Measurements from ENCODE around the gene DTWD2.

The DTWD2 gene

DNA sequence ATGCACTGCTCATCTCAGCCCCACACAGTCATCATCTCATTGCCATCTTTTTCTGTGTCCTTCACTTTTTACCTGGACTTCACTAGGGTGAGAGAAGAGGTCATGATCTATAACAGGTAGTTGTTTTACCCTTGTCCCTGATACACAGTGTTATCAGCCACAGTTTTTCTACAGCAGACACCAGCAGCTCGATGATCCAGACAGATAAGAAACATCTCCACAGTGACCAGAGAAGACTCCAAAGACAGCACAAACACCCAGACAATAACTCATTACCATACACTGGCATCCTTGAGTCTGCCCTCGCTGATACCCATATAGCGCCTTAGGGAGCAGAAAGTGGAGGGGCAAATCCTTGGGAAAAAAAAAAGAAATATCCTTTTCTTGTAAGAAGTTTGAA, 194.1 kb downstream of the DTWD2 start:
- Histone ChIP-seq H3K9ac (ENCODE audit: low read length) (no peak overlapping the region), H3K27me3 (replicated peaks; ENCODE audit: insufficient read depth, low read length) (no peaks in the 10 kb centered on the region), H3K9me3 (replicated peaks; ENCODE audit: insufficient read depth, low read length) (no peaks in the 10 kb centered on the region), H3K4me2 (ENCODE audit: low read depth, low read length) (no peak overlapping the region), H3K79me2 (ENCODE audit: low read length) (no peaks in the 10 kb centered on the region), H3K4me1 (ENCODE audit: low read length) (no peaks in the 10 kb centered on the region), H3F3A (ENCODE audit: insufficient read depth, low read length) (no peaks in the 10 kb centered on the region), H3K27ac (ENCODE audit: low read length) (no peak overlapping the region), H3K36me3 (replicated peaks; ENCODE audit: insufficient read depth, low read length) (no peaks in the 10 kb centered on the region), H3K4me3 (ENCODE audit: low read length) (no peak overlapping the region), H2AFZ (ENCODE audit: low read length) (no peak overlapping the region), H3K9me2 (replicated peaks; ENCODE audit: insufficient read depth, low read length) (no peaks in the 10 kb centered on the region), H4K20me1 (ENCODE audit: insufficient read depth, low read length) (no peaks in the 10 kb centered on the region)
- no peak for TF ChIP-seq EZH2phosphoT487 (IDR thresholded peaks at IDR 0.05; ENCODE audit: low read length)
- DNase-seq, result no peak

DNA sequence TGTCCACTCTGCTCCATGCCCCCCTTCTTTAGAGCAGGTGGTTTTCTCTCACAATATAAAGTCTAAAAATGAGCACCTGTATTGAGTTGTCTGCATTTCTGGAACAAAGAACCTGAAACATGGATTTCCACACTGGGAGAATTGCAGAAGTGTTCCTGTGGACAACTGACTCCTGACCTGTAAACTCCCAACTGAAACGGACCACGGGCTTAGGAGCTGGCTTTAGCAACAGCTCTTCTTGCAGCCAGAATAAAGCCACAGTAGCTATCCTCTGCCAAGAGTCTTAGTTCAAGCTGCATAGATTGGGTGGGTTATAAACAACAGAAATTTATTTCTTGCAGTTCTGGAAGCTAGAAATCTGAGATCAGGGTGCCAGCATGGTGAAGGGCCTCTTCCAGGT, 194.7 kb downstream of the DTWD2 start:
- no peak overlapping the region for H3K9ac ChIP-seq (ENCODE audit: low read length)
- no peak overlapping the region for H3K27ac ChIP-seq (ENCODE audit: low read length)
- H3K4me2 ChIP-seq (ENCODE audit: low read depth, low read length), result no peak overlapping the region
- no peaks in the 10 kb centered on the region for H3K9me2 ChIP-seq (replicated peaks; ENCODE audit: insufficient read depth, low read length)
- no peaks in the 10 kb centered on the region for H3K27me3 ChIP-seq (replicated peaks; ENCODE audit: insufficient read depth, low read length)
- H2AFZ ChIP-seq (ENCODE audit: low read length), result no peak overlapping the region
- TF ChIP-seq EZH2phosphoT487 (IDR thresholded peaks at IDR 0.05; ENCODE audit: low read length) (no peak), EZH2 (optimal IDR thresholded peaks at IDR 0.05; ENCODE audit: low read depth, low read length) (no peak)
- TF ChIP-seq, protein P1, sequence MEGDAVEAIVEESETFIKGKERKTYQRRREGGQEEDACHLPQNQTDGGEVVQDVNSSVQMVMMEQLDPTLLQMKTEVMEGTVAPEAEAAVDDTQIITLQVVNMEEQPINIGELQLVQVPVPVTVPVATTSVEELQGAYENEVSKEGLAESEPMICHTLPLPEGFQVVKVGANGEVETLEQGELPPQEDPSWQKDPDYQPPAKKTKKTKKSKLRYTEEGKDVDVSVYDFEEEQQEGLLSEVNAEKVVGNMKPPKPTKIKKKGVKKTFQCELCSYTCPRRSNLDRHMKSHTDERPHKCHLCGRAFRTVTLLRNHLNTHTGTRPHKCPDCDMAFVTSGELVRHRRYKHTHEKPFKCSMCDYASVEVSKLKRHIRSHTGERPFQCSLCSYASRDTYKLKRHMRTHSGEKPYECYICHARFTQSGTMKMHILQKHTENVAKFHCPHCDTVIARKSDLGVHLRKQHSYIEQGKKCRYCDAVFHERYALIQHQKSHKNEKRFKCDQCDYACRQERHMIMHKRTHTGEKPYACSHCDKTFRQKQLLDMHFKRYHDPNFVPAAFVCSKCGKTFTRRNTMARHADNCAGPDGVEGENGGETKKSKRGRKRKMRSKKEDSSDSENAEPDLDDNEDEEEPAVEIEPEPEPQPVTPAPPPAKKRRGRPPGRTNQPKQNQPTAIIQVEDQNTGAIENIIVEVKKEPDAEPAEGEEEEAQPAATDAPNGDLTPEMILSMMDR (IDR thresholded peaks at IDR 0.05; ENCODE audit: low read length), result no peak
- no peaks in the 10 kb centered on the region for H4K20me1 ChIP-seq (ENCODE audit: insufficient read depth, low read length)
- H3K9me3 ChIP-seq (replicated peaks; ENCODE audit: insufficient read depth, low read length), result no peaks in the 10 kb centered on the region
- H3K4me1 ChIP-seq (ENCODE audit: low read length), result no peaks in the 10 kb centered on the region
- no peaks in the 10 kb centered on the region for H3K79me2 ChIP-seq (ENCODE audit: low read length)
- no peak overlapping the region for H3K4me3 ChIP-seq (ENCODE audit: low read length)
- no peak for DNase-seq
- no peaks in the 10 kb centered on the region for H3F3A ChIP-seq (ENCODE audit: insufficient read depth, low read length)
- H3K36me3 ChIP-seq (replicated peaks; ENCODE audit: insufficient read depth, low read length), result no peaks in the 10 kb centered on the region

DNA sequence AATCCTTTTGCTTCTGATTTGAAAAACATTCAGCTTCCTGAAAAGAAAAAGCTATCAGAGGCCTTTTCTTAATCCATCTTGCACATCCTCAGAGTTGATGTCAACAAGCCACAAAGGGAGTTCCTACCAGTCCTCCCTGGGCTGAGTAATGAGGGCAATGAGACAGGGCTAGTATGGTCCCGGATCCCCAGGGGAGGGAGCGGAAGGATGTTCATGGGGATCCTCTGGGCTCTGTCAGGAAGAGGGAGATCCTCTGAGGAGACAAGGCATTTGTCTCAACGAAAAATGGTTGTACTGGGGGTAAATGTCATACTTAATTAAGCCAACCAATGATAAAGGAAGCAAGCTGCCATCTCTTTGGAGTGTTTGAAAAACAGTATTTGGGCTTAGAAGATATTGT, 195.3 kb downstream of the DTWD2 start:
- no peak for DNase-seq
- Histone ChIP-seq H3K9ac (ENCODE audit: low read length) (no peak overlapping the region), H3F3A (ENCODE audit: insufficient read depth, low read length) (no peaks in the 10 kb centered on the region), H4K20me1 (ENCODE audit: insufficient read depth, low read length) (no peaks in the 10 kb centered on the region), H3K79me2 (ENCODE audit: low read length) (no peaks in the 10 kb centered on the region), H3K27ac (ENCODE audit: low read length) (no peak overlapping the region), H3K4me1 (ENCODE audit: low read length) (no peaks in the 10 kb centered on the region), H3K9me3 (replicated peaks; ENCODE audit: insufficient read depth, low read length) (no peaks in the 10 kb centered on the region), H3K36me3 (replicated peaks; ENCODE audit: insufficient read depth, low read length) (no peaks in the 10 kb centered on the region), H3K4me2 (ENCODE audit: low read depth, low read length) (no peak overlapping the region), H2AFZ (ENCODE audit: low read length) (no peak overlapping the region), H3K27me3 (replicated peaks; ENCODE audit: insufficient read depth, low read length) (no peaks in the 10 kb centered on the region), H3K9me2 (replicated peaks; ENCODE audit: insufficient read depth, low read length) (no peaks in the 10 kb centered on the region), H3K4me3 (ENCODE audit: low read length) (no peak overlapping the region)
- TF ChIP-seq, protein P1 (IDR thresholded peaks at IDR 0.05; ENCODE audit: low read length), result no peak
- TF ChIP-seq EZH2phosphoT487 (IDR thresholded peaks at IDR 0.05; ENCODE audit: low read length), result no peak
- TF ChIP-seq EZH2 (optimal IDR thresholded peaks at IDR 0.05; ENCODE audit: low read depth, low read length), result no peak

DNA sequence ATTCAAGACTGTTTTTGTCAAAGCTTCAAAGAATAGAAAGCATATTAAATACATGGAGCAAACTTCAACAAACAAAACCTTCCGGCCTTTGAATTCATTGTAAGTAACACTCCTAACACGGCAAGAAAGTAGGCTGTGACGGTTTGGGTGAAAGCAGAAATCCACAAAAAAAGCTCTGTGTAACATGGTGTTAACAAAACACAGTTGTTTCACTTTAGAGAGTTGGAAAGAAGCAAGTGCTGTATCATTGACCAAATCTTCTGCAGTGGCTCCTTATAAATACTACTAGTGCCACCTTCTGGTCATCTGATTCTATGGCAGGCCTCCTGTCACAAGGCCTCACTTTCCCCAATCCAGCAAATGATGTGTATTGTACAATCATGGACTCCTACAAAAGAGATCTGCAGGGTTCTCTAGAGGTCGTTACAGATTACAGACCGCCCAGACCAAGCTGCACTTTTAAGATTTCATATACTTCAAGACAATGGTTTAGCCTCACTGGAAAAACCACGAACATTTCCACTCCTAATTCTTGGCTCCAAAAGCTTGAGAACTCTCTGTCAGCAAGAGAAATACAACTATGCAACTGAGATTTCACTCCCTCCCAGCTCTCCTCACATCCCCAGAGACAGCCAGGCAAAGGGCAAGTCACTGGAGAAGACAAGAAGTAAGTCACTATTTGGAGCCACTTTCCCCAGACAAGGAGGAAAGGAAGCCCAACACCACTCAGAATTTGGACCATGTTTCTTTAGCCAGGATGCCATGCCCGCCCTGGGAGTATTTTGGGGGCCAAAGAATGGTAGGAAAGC, 196.2 kb downstream of the DTWD2 start:
- peak overlapping the region; percentile 70 for H2AFZ ChIP-seq (ENCODE audit: low read length)
- H3K9me3 ChIP-seq (replicated peaks; ENCODE audit: insufficient read depth, low read length), result no peaks in the 10 kb centered on the region
- H3K9me2 ChIP-seq (replicated peaks; ENCODE audit: insufficient read depth, low read length), result no peaks in the 10 kb centered on the region
- no peaks in the 10 kb centered on the region for H3K79me2 ChIP-seq (ENCODE audit: low read length)
- H4K20me1 ChIP-seq (ENCODE audit: insufficient read depth, low read length), result no peaks in the 10 kb centered on the region
- peak; percentile 78 for DNase-seq
- TF ChIP-seq, protein P1 (IDR thresholded peaks at IDR 0.05; ENCODE audit: low read length), result peak; percentile 90
- no peak for TF ChIP-seq EZH2 (optimal IDR thresholded peaks at IDR 0.05; ENCODE audit: low read depth, low read length)
- no peaks in the 10 kb centered on the region for H3K36me3 ChIP-seq (replicated peaks; ENCODE audit: insufficient read depth, low read length)
- no peaks in the 10 kb centered on the region for H3K27me3 ChIP-seq (replicated peaks; ENCODE audit: insufficient read depth, low read length)
- no peak overlapping the region for H3K4me3 ChIP-seq (ENCODE audit: low read length)
- no peaks in the 10 kb centered on the region for H3K4me1 ChIP-seq (ENCODE audit: low read length)
- H3F3A ChIP-seq (ENCODE audit: insufficient read depth, low read length), result no peaks in the 10 kb centered on the region
- H3K9ac ChIP-seq (ENCODE audit: low read length), result no peak overlapping the region; the same call in 1 of the 2 replicates
- no peak overlapping the region for H3K27ac ChIP-seq (ENCODE audit: low read length)
- peak overlapping the region; percentile 59; the same call in 1 of the 2 replicates for H3K4me2 ChIP-seq (ENCODE audit: low read depth, low read length)

Data from MM.1S (cell line).